K562 (cell line): ENCODE results near the gene AIDA. TPM values are rescaled to one million over a fixed set of nuclear protein-coding genes. Genes with fewer than 3 reads are reported as not detected.

Source experiments
- polyA plus RNA-seq, 8 experiments: library from polyadenylated mRNA; depleted of rRNA in 4 of 8; stranded (reverse) in 5 of 8; unstranded in 3 of 8; fragments of >200 nt; fragmentation: Nextera tagmentation in 2 of 8; fragmentation: Illumina TruSeq in 1 of 8; extraction: Ambion mirVana in 2 of 8; extraction: Trizol in 1 of 8; gene quantifications; 2 replicates each; pipeline versions ENCODE4 v1.2.1 to v1.2.3, GENCODE V29; 2011 to 2014; ENCODE audit warnings: inconsistent platforms in 1 of 8, missing spikeins in 1 of 8
- total RNA-seq, 7 experiments: library from RNA; depleted of rRNA in 6 of 7; stranded (reverse); fragments of >200 nt in 6 of 7; fragmentation: Illumina TruSeq in 2 of 7; extraction: Trizol in 2 of 7; gene quantifications; 2 replicates each; pipeline versions ENCODE4 v1.2.1 to v1.2.3, GENCODE V29; 2011 to 2021; ENCODE audit warnings: low replicate concordance in 1 of 7

Gene AIDA
- total and polyA plus RNA-seq, 9 of the 15 experiments (the other 6 are each of a cell fraction or from before 2014, with no cell fraction given) = 18.2 to 77.9 (median 24.9) TPM

Other genes with a start within 250 kb of the AIDA start
- gene HHIPL2, start 164.4 kb downstream of the AIDA start, total RNA-seq (2014; rRNA removed) = 0.05 and 0.16 TPM in 2 replicates
- 0.54 and 0.55 TPM in 2 replicates for gene HHIPL2, start 164.4 kb downstream of the AIDA start, total RNA-seq (2014; rRNA removed; fragmentation: Illumina TruSeq; extraction: Trizol)
- 0.11 and 0.33 TPM in 2 replicates for gene HHIPL2, start 164.4 kb downstream of the AIDA start, total RNA-seq (2015; rRNA removed; fragmentation: Illumina TruSeq; extraction: Trizol)
- gene HHIPL2, start 164.4 kb downstream of the AIDA start, total RNA-seq (2021) = 0.22 and 0.40 TPM in 2 replicates
- gene HHIPL2, start 164.4 kb downstream of the AIDA start, polyA plus RNA-seq (2011; rRNA removed) = 0.15 and 0.18 TPM in 2 replicates
- gene HHIPL2, start 164.4 kb downstream of the AIDA start, polyA plus RNA-seq (2014; fragmentation: Illumina TruSeq; extraction: Trizol) = 0.15 and 0.83 TPM in 2 replicates
- gene HHIPL2, start 164.4 kb downstream of the AIDA start, polyA plus RNA-seq (2014; fragmentation: Nextera tagmentation; extraction: Ambion mirVana) = under 1 TPM in 1 of 2 experiments, not detected in 1; 0.18 TPM
- gene HHIPL2, start 164.4 kb downstream of the AIDA start, polyA plus RNA-seq (2014; rRNA removed) = 0.60 and 1.1 TPM in 2 replicates
- gene TAF1A, start 122.6 kb downstream of the AIDA start, total RNA-seq (2014; rRNA removed) = 16.9 and 23.3 TPM in 2 replicates
- 32.6 and 33.0 TPM in 2 replicates for gene TAF1A, start 122.6 kb downstream of the AIDA start, total RNA-seq (2014; rRNA removed; fragmentation: Illumina TruSeq; extraction: Trizol)
- 27.3 and 30.8 TPM in 2 replicates for gene TAF1A, start 122.6 kb downstream of the AIDA start, total RNA-seq (2015; rRNA removed; fragmentation: Illumina TruSeq; extraction: Trizol)
- gene TAF1A, start 122.6 kb downstream of the AIDA start, total RNA-seq (2021) = 22.2 and 23.4 TPM in 2 replicates
- 14.6 and 17.8 TPM in 2 replicates for gene TAF1A, start 122.6 kb downstream of the AIDA start, polyA plus RNA-seq (2011; rRNA removed)
- gene TAF1A, start 122.6 kb downstream of the AIDA start, polyA plus RNA-seq (2014; fragmentation: Illumina TruSeq; extraction: Trizol) = 20.2 and 25.3 TPM in 2 replicates
- gene TAF1A, start 122.6 kb downstream of the AIDA start, polyA plus RNA-seq (2014; fragmentation: Nextera tagmentation; extraction: Ambion mirVana) = 10 to 100 TPM; 33.6 to 36.8 TPM
- 19.3 and 20.0 TPM in 2 replicates for gene TAF1A, start 122.6 kb downstream of the AIDA start, polyA plus RNA-seq (2014; rRNA removed)
- 38.6 and 57.8 TPM in 2 replicates for gene MIA3, start 94.4 kb downstream of the AIDA start, total RNA-seq (2014; rRNA removed)
- 64.3 and 68.1 TPM in 2 replicates for gene MIA3, start 94.4 kb downstream of the AIDA start, total RNA-seq (2014; rRNA removed; fragmentation: Illumina TruSeq; extraction: Trizol)
- 72.8 and 79.8 TPM in 2 replicates for gene MIA3, start 94.4 kb downstream of the AIDA start, total RNA-seq (2015; rRNA removed; fragmentation: Illumina TruSeq; extraction: Trizol)
- 64.9 and 67.5 TPM in 2 replicates for gene MIA3, start 94.4 kb downstream of the AIDA start, total RNA-seq (2021)
- 34.0 and 63.3 TPM in 2 replicates for gene MIA3, start 94.4 kb downstream of the AIDA start, polyA plus RNA-seq (2011; rRNA removed)
- 61.7 and 89.4 TPM in 2 replicates for gene MIA3, start 94.4 kb downstream of the AIDA start, polyA plus RNA-seq (2014; fragmentation: Illumina TruSeq; extraction: Trizol)
- 10 to 100 TPM; 21.6 to 40.8 TPM for gene MIA3, start 94.4 kb downstream of the AIDA start, polyA plus RNA-seq (2014; fragmentation: Nextera tagmentation; extraction: Ambion mirVana)
- gene MIA3, start 94.4 kb downstream of the AIDA start, polyA plus RNA-seq (2014; rRNA removed) = 33.1 and 34.4 TPM in 2 replicates
- gene BROX, start 73 bp upstream of the AIDA start, total RNA-seq (2014; rRNA removed) = 30.8 and 32.2 TPM in 2 replicates
- gene BROX, start 73 bp upstream of the AIDA start, total RNA-seq (2014; rRNA removed; fragmentation: Illumina TruSeq; extraction: Trizol) = 68.0 and 75.7 TPM in 2 replicates
- 45.0 and 51.3 TPM in 2 replicates for gene BROX, start 73 bp upstream of the AIDA start, total RNA-seq (2015; rRNA removed; fragmentation: Illumina TruSeq; extraction: Trizol)
- gene BROX, start 73 bp upstream of the AIDA start, total RNA-seq (2021) = 43.8 and 45.1 TPM in 2 replicates
- gene BROX, start 73 bp upstream of the AIDA start, polyA plus RNA-seq (2011; rRNA removed) = 6.8 and 9.4 TPM in 2 replicates
- gene BROX, start 73 bp upstream of the AIDA start, polyA plus RNA-seq (2014; fragmentation: Illumina TruSeq; extraction: Trizol) = 21.3 and 23.7 TPM in 2 replicates
- gene BROX, start 73 bp upstream of the AIDA start, polyA plus RNA-seq (2014; fragmentation: Nextera tagmentation; extraction: Ambion mirVana) = 100 to 1,000 TPM in 1 of 2 experiments, 10 to 100 TPM in 1; 86.3 to 153 TPM
- gene BROX, start 73 bp upstream of the AIDA start, polyA plus RNA-seq (2014; rRNA removed) = 16.6 and 16.8 TPM in 2 replicates
- gene FAM177B, start 24.7 kb upstream of the AIDA start, total RNA-seq (2014; rRNA removed) = not detected in 2 replicates
- not detected in 2 replicates for gene FAM177B, start 24.7 kb upstream of the AIDA start, total RNA-seq (2014; rRNA removed; fragmentation: Illumina TruSeq; extraction: Trizol)
- not detected in 2 replicates for gene FAM177B, start 24.7 kb upstream of the AIDA start, total RNA-seq (2015; rRNA removed; fragmentation: Illumina TruSeq; extraction: Trizol)
- not detected in 2 replicates for gene FAM177B, start 24.7 kb upstream of the AIDA start, total RNA-seq (2021)
- not detected in 2 replicates for gene FAM177B, start 24.7 kb upstream of the AIDA start, polyA plus RNA-seq (2011; rRNA removed)
- not detected in 2 replicates for gene FAM177B, start 24.7 kb upstream of the AIDA start, polyA plus RNA-seq (2014; fragmentation: Illumina TruSeq; extraction: Trizol)
- gene FAM177B, start 24.7 kb upstream of the AIDA start, polyA plus RNA-seq (2014; fragmentation: Nextera tagmentation; extraction: Ambion mirVana) = not detected
- gene FAM177B, start 24.7 kb upstream of the AIDA start, polyA plus RNA-seq (2014; rRNA removed) = not detected in 2 replicates
- gene DISP1, start 102.5 kb upstream of the AIDA start, total RNA-seq (2014; rRNA removed) = not detected in 2 replicates
- 0.04 TPM in 1 of 2 replicates, not detected in the other for gene DISP1, start 102.5 kb upstream of the AIDA start, total RNA-seq (2014; rRNA removed; fragmentation: Illumina TruSeq; extraction: Trizol)
- 0.11 TPM in 2 replicates for gene DISP1, start 102.5 kb upstream of the AIDA start, total RNA-seq (2015; rRNA removed; fragmentation: Illumina TruSeq; extraction: Trizol)
- gene DISP1, start 102.5 kb upstream of the AIDA start, total RNA-seq (2021) = 0.02 and 0.09 TPM in 2 replicates
- 0.03 TPM in 1 of 2 replicates, not detected in the other for gene DISP1, start 102.5 kb upstream of the AIDA start, polyA plus RNA-seq (2011; rRNA removed)
- gene DISP1, start 102.5 kb upstream of the AIDA start, polyA plus RNA-seq (2014; fragmentation: Illumina TruSeq; extraction: Trizol) = 0.04 and 0.06 TPM in 2 replicates
- gene DISP1, start 102.5 kb upstream of the AIDA start, polyA plus RNA-seq (2014; fragmentation: Nextera tagmentation; extraction: Ambion mirVana) = under 1 TPM; 0.15 to 0.35 TPM
- 0.03 TPM in 1 of 2 replicates, not detected in the other for gene DISP1, start 102.5 kb upstream of the AIDA start, polyA plus RNA-seq (2014; rRNA removed)